Fibroblast of gingiva (primary cell): ENCODE results near the gene ATP5IF1.
A peak's percentile ranks its signal among the peaks of the same experiment; 100 is the strongest.

ENCODE experiments used
- DNase-seq: peaks from one replicate; pipeline ENCODE4 v3.0.0-alpha.2; 2011; ENCODE audit warnings: low read depth

ATP5IF1 gene

GRCh38 chr1:28236656-28237322 is 865 bp downstream of the ATP5IF1 start:
- no peak for DNase-seq

GRCh38 chr1:28239004-28239403 is 3.1 kb downstream of the ATP5IF1 start:
- no peak for DNase-seq

GRCh38 chr1:28240024-28240423 is 4.1 kb downstream of the ATP5IF1 start:
- no peak for DNase-seq

GRCh38 chr1:28241638-28242241 is 5.8 kb downstream of the ATP5IF1 start:
- no peak for DNase-seq

GRCh38 chr1:28243685-28244311 is 7.9 kb downstream of the ATP5IF1 start:
- no peak for DNase-seq

GRCh38 chr1:28244549-28245251 is 8.8 kb downstream of the ATP5IF1 start:
- DNase-seq = no peak

GRCh38 chr1:28246427-28246832 is 10.5 kb downstream of the ATP5IF1 start:
- peak; percentile 29 for DNase-seq

GRCh38 chr1:28247612-28248272 is 11.8 kb downstream of the ATP5IF1 start:
- DNase-seq = no peak

GRCh38 chr1:28248273-28249012 is 12.5 kb downstream of the ATP5IF1 start:
- peak; percentile 81 for DNase-seq

- DNase-seq = peak; percentile 89
Observed at GRCh38 chr1:28249013-28249865, 13.3 kb downstream of the ATP5IF1 start.

- DNase-seq = no peak
Observed at GRCh38 chr1:28249866-28250295, 14.0 kb downstream of the ATP5IF1 start.

- no peak for DNase-seq
Observed at GRCh38 chr1:28256197-28256827, 20.4 kb downstream of the ATP5IF1 start.

GRCh38 chr1:28257736-28258135 is 21.8 kb downstream of the ATP5IF1 start:
- DNase-seq = no peak

GRCh38 chr1:28258628-28259251 is 22.8 kb downstream of the ATP5IF1 start:
- DNase-seq = no peak

GRCh38 chr1:28259252-28259933 is 23.5 kb downstream of the ATP5IF1 start, which contains the start of gene SESN2:
SESN2 (plus strand) TSS chr1:28259518; CDS start chr1:28259848, 330 bp downstream.
- peak; percentile 99 for DNase-seq

GRCh38 chr1:28259934-28260802 is 24.2 kb downstream of the ATP5IF1 start:
- DNase-seq = peak; percentile 90

GRCh38 chr1:28260803-28261174 is 24.9 kb downstream of the ATP5IF1 start:
- no peak for DNase-seq

- DNase-seq = no peak
Observed at GRCh38 chr1:28264897-28265296, 29.0 kb downstream of the ATP5IF1 start.
